Adrenal gland (tissue), 12 donors: ENCODE data around the gene PZP. TPM values are rescaled to one million over a fixed set of nuclear protein-coding genes. Genes with fewer than 3 reads are reported as not detected.
"Not testable (repeated sequence)": the region's sequence is repeated elsewhere in the genome, so short reads cannot be mapped to it uniquely, and the experiment has no call there.

Source experiments
- DNase-seq, 7 donors: peaks; one replicate each; pipeline ENCODE4 v3.0.0-alpha.2; 2019 to 2020
- H3K27ac ChIP-seq, 5 donors: fragments of 200-600 bp; sonication (generic) in 4 of 5; 1 replicate in 3 of 5; 2 replicates in 2 of 5; pipeline versions ENCODE4 v1.5.1 to v1.8.0; 2016 to 2020; ENCODE audit warnings: mild to moderate bottlenecking in 1 of 5
- H3K27me3 ChIP-seq: fragments of 200-600 bp; 2 replicates; pipeline ENCODE4 v1.8.0; 2021
- H3K36me3 ChIP-seq, 2 donors: fragments of 200-600 bp; replicated peaks in 1 of 2; 1 replicate in 1 of 2; 2 replicates in 1 of 2; pipeline versions ENCODE4 v1.5.1 to v1.8.0; 2018 to 2022
- H3K4me1 ChIP-seq, 2 donors: fragments of 200-600 bp; replicated peaks in 1 of 2; 1 replicate in 1 of 2; 2 replicates in 1 of 2; pipeline versions ENCODE4 v1.5.1 to v1.8.0; 2018 to 2021
- H3K4me3 ChIP-seq, 4 donors: fragments of 200-600 bp; sonication (generic) in 3 of 4; one replicate each; pipeline ENCODE4 v1.5.1; 2016 to 2018
- H3K9me3 ChIP-seq, 3 donors: fragments of 200-600 bp; sonication (generic) in 1 of 3; replicated peaks in 1 of 3; 1 replicate in 2 of 3; 2 replicates in 1 of 3; pipeline versions ENCODE4 v1.5.1 to v1.8.0; 2016 to 2021
- CTCF ChIP-seq, 6 experiments: fragments of 450-650 bp in 4 of 6; fragments of 200-600 bp in 2 of 6; sonication (generic) in 1 of 6; IDR thresholded peaks; 1 replicate in 5 of 6; 2 replicates in 1 of 6; pipeline versions ENCODE4 v1.5.1 to v1.8.0; 2016 to 2021; ENCODE audit warnings: antibody characterized with exemption in 6 of 6, mild to moderate bottlenecking in 2 of 6, moderate library complexity in 1 of 6
- POLR2A ChIP-seq, 2 donors: fragments of 450-650 bp; IDR thresholded peaks; one replicate each; pipeline ENCODE4 v1.6.1; 2017; ENCODE audit warnings: antibody characterized with exemption in 2 of 2, mild to moderate bottlenecking in 2 of 2, moderate library complexity in 1 of 2
- WGBS, 4 donors: extraction: QIAGEN DNeasy Blood & Tissue Kit in 2 of 4; methylation state at CpG; one replicate each; pipeline versions ENCODE4 v1.1.5 to v1.1.7; 2013 to 2017; 5-methylcytosine and 5-hydroxymethylcytosine counted together
- intact Hi-C, 2 donors: fragments of 100-400 bp; cut with DNase I; formaldehyde crosslinking; loops; one replicate each; pipeline versions ENCODE4 v1.14.1 to v1.15.0; 2022 to 2023
- polyA plus RNA-seq, 3 donors: library from polyadenylated mRNA; stranded (reverse); fragments of 200-250 nt in 2 of 3; fragments of 350-450 nt in 1 of 3; fragmentation: Illumina TruSeq in 1 of 3; extraction: RNeasy Lipid Tissue Mini Kit (QIAGEN cat#74804) in 1 of 3; gene quantifications; one replicate each; pipeline ENCODE4 v1.2.3, GENCODE V29; 2013 to 2014
- total RNA-seq, 9 donors: library from RNA; depleted of rRNA in 4 of 9; stranded (reverse); fragments of >200 nt in 4 of 9; fragments of 120-200 nt in 1 of 9; fragmentation: NEBNext Ultra II Directional in 1 of 9; extraction: Animal tissue kit (Norgen Biotek cat#: 25700) in 1 of 9; gene quantifications; one replicate each; pipeline versions ENCODE4 v1.1.0 to v1.2.4, GENCODE V29; 2013 to 2023
- donor health status: healthy with polysubstance abuse.
- donor health status: Bipolar disorder and iron deficiency.
- donor health status: DM: yes; HTN: yes; CAD: no.
- donor health status: DM: no; HTN: no; CAD: no.
- donor health status: DM: no; HTN: no; CAD: no.
- donor health status: DM: yes; HTN: yes; CAD: no.

Gene PZP
- total and polyA plus RNA-seq, 12 donors = 0.08 to 0.95 (median 0.35) TPM; not detected in 2

DNA sequence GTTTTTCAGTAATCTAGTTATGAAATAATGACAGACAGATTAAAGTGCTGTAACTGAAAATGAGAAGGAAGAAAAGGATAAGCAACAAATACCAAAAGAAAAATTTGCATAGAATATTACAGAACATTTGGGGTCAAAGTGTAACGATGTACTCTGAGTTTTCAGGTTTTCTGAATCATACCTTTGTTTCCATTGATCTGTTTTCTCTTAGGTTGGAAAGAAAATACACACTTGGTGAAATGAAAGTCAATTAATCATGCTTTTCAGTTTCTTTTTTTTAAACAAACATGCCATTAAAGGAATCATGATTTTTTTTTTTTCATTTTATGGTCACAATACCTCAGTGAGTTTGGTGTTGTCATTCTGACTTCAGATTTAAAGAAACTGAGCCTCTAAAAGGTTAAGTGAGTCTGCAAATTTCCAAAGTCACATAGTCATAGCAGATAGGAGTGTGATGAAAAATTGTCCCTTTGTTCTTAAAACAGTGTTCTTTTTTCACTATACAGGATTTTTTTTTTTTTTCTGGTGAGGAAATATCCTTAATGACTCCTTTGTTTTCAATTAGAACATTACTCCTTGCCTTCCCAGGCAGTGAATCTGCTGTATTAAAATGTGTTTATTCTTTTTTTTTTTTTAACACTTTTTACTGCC is 35.9 kb upstream of the PZP start:
- Histone ChIP-seq H3K9me3 (no peaks in the 10 kb centered on the region), H3K27me3 (no peaks in the 10 kb centered on the region), H3K36me3 (no peaks in the 10 kb centered on the region), H3K27ac (peak overlapping the region in 1 of 5 donors; percentile 30), H3K4me1 (peaks cover 0 to 8% of the 10 kb centered on the region in 2 donors), H3K4me3 (no peak overlapping the region)
- WGBS, 4 donors = 53 to 78% (median 66%) methylated on average over 1 of the region's 1 CpG
- no peak for DNase-seq
- no peak for TF ChIP-seq CTCF (IDR thresholded peaks at IDR 0.05)
- TF ChIP-seq POLR2A (IDR thresholded peaks at IDR 0.05) = no peak
- intact Hi-C loops = no loop called here

DNA sequence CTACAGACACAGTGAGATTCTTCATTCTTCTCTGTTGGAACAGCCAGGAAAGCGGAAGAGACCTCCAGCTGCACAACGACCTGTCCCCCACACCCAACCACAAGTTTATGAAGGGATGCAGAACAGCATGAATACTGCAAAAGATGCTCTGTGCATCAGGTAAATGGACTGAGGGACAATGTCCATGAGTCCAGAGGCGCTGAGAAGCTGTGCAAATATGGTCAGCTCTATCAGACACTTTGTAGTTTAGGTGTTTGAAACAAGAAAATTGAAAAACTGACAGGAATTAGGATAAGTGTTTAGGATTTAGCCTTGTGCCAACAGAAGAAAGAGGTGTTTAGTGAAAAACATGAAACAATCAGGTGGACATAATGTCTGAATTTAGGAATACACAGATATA is 33.1 kb upstream of the PZP start:
- intact Hi-C loops = no loop called here
- no peaks in the 10 kb centered on the region for H3K9me3 ChIP-seq
- no peaks in the 10 kb centered on the region for H3K27me3 ChIP-seq
- no peak for DNase-seq
- TF ChIP-seq POLR2A (IDR thresholded peaks at IDR 0.05) = no peak
- no peak for TF ChIP-seq CTCF (IDR thresholded peaks at IDR 0.05)
- WGBS, 4 donors = 81 to 88% (median 87%) methylated on average over 3 of the region's 3 CpGs
- peak overlapping the region in 2 of 5 donors; percentile 15 to 57 for H3K27ac ChIP-seq
- peaks cover 0 to 8% of the 10 kb centered on the region in 2 donors for H3K4me1 ChIP-seq
- H3K4me3 ChIP-seq = no peak overlapping the region
- no peaks in the 10 kb centered on the region for H3K36me3 ChIP-seq

- peak overlapping the region in 2 of 5 donors; percentile 15 to 57 for H3K27ac ChIP-seq
- no peaks in the 10 kb centered on the region for H3K9me3 ChIP-seq
- H3K4me1 ChIP-seq = peaks cover 0 to 8% of the 10 kb centered on the region in 2 donors
- 47 to 73% (median 65%) methylated on average over 5 of the region's 5 CpGs for WGBS, 4 donors
- intact Hi-C loops = no loop called here
- H3K4me3 ChIP-seq = peak overlapping the region in 1 of 4 donors; percentile 49
- no peaks in the 10 kb centered on the region for H3K36me3 ChIP-seq
- TF ChIP-seq POLR2A (IDR thresholded peaks at IDR 0.05) = no peak
- TF ChIP-seq CTCF (IDR thresholded peaks at IDR 0.05) = no peak
- peak in 3 of 7 donors; percentile 13 to 65 (median 41) for DNase-seq
- no peaks in the 10 kb centered on the region for H3K27me3 ChIP-seq
These were observed 32.6 kb upstream of the PZP start for GRCh38 chr12:9240776-9241175.

- H3K4me1 ChIP-seq, H3K9me3 ChIP-seq, intact Hi-C loops, H3K27me3 ChIP-seq, H3K36me3 ChIP-seq: not testable (repeated sequence)
- WGBS, 4 donors = 15 to 32% (median 23%) methylated on average over 30 to 32 of the region's 33 CpGs
- DNase-seq = peak in 5 of 7 donors; percentile 11 to 55 (median 26)
- H3K27ac ChIP-seq = peak overlapping the region in 3 of 5 donors; percentile 10 to 57 (median 29)
- H3K4me3 ChIP-seq = peak overlapping the region in 1 of 4 donors; percentile 49
These were observed 31.9 kb upstream of the PZP start for GRCh38 chr12:9240004-9240635.
